Esophagus muscularis mucosa (tissue), 4 donors: Measurements from ENCODE around the gene FAM193B. TPM values are rescaled to one million over a fixed set of nuclear protein-coding genes. Genes with fewer than 3 reads are reported as not detected.

Source experiments
- DNase-seq: peaks from one replicate; pipeline ENCODE4 v3.0.0-alpha.2; 2017; ENCODE audit errors: extremely low spot score
- H3K27ac ChIP-seq, 4 donors: fragments of 200-600 bp; sonication (generic); replicated peaks in 1 of 4; 1 replicate in 3 of 4; 2 replicates in 1 of 4; pipeline ENCODE4 v1.5.1; 2016 to 2019; ENCODE audit warnings: mild to moderate bottlenecking in 1 of 4
- H3K27me3 ChIP-seq, 4 donors: fragments of 200-600 bp; sonication (generic); one replicate each; pipeline versions ENCODE4 v1.5.1 to v1.6.0; 2016 to 2019
- H3K36me3 ChIP-seq, 4 donors: fragments of 200-600 bp; sonication (generic); one replicate each; pipeline ENCODE4 v1.5.1; 2016 to 2019
- H3K4me1 ChIP-seq, 4 donors: fragments of 200-600 bp; sonication (generic); one replicate each; pipeline ENCODE4 v1.5.1; 2016 to 2019
- H3K4me3 ChIP-seq, 4 donors: fragments of 200-600 bp; sonication (generic); 1 replicate in 2 of 4; 2 replicates in 2 of 4; pipeline ENCODE4 v1.5.1; 2016 to 2019; ENCODE audit warnings: mild to moderate bottlenecking in 4 of 4, moderate library complexity in 1 of 4
- H3K9me3 ChIP-seq, 4 donors: fragments of 200-600 bp; sonication (generic); 1 replicate in 3 of 4; 2 replicates in 1 of 4; pipeline ENCODE4 v1.5.1; 2016 to 2019
- EP300 ChIP-seq: sonication (generic); formaldehyde crosslinking; IDR thresholded peaks from one replicate; pipeline ENCODE4 v1.6.1; 2017; ENCODE audit warnings: antibody characterized with exemption
- POLR2A ChIP-seq: fragments of 450-650 bp; IDR thresholded peaks from one replicate; pipeline ENCODE4 v1.6.1; 2017; ENCODE audit warnings: antibody characterized with exemption, moderate library complexity, mild to moderate bottlenecking, low read depth
- POLR2AphosphoS5 ChIP-seq, 2 donors: sonication (generic); formaldehyde crosslinking; IDR thresholded peaks; one replicate each; pipeline ENCODE4 v1.6.1; 2017; ENCODE audit warnings: antibody characterized with exemption in 2 of 2
- WGBS: methylation state at CpG from one replicate; pipeline ENCODE4 v1.1.5; 2018; 5-methylcytosine and 5-hydroxymethylcytosine counted together
- intact Hi-C: fragments of 100-400 bp; cut with DNase I; formaldehyde crosslinking; loops from one replicate; pipeline ENCODE4 v1.15.1; 2023
- total RNA-seq, 4 donors: library from RNA; depleted of rRNA; stranded (reverse); fragments of >200 nt; gene quantifications; one replicate each; pipeline versions ENCODE4 v1.1.0 to v1.2.1, GENCODE V29; 2016
- TF ChIP-seq, protein P1 (sequence below), 3 experiments: fragments of 200-600 bp in 2 of 3; fragments of 450-650 bp in 1 of 3; sonication (generic) in 2 of 3; IDR thresholded peaks; one replicate each; pipeline ENCODE4 v1.5.1; 2017 to 2019; ENCODE audit warnings: antibody characterized with exemption in 3 of 3, mild to moderate bottlenecking in 2 of 3, moderate library complexity in 1 of 3

Gene FAM193B
- total RNA-seq, 4 donors from 2014 or later = 24.4 to 65.6 (median 50.7) TPM

DNA sequence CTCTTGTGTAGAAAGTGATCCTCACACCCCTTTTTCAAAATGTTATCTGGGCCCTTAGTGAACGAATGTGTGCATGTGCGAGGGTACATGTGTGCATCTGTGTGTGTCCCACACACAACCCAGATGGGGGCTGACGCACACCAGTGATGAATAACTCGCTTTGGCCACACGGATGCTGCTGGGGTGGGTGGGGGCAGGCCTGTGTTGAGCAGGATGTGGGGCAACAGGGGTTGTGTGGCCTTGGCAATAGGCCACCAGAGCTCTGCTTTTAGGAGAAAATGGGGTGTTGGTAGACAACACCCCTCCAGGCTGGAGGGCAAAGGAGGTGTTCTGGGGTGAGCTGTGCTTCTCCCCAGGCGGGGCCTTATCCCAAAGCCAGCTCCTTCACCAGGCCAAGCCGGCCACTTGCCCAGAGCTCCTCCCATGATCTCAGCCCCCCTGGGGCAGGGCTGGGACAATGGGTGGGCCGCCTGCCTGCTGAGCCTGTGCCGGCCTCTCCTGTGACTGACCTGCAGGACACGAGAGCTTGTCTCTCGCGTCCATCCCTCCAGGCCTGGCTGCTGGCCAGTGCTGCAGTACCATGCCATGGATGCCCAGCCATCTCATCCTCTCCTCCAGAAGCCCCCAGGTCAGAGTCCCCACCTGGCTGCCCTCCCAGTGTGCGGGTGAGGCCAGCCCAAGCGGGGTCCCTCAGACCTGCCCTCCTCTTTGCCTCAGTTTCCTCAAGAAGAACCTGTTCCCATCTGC, 82.6 kb downstream of the FAM193B start:
- 40% methylated on average over 1 of the region's 14 CpGs for WGBS
- H3K4me3 ChIP-seq = peak overlapping the region; percentile 85 to 90 (median 88)
- no peaks in the 10 kb centered on the region for H3K9me3 ChIP-seq
- TF ChIP-seq, protein P1, sequence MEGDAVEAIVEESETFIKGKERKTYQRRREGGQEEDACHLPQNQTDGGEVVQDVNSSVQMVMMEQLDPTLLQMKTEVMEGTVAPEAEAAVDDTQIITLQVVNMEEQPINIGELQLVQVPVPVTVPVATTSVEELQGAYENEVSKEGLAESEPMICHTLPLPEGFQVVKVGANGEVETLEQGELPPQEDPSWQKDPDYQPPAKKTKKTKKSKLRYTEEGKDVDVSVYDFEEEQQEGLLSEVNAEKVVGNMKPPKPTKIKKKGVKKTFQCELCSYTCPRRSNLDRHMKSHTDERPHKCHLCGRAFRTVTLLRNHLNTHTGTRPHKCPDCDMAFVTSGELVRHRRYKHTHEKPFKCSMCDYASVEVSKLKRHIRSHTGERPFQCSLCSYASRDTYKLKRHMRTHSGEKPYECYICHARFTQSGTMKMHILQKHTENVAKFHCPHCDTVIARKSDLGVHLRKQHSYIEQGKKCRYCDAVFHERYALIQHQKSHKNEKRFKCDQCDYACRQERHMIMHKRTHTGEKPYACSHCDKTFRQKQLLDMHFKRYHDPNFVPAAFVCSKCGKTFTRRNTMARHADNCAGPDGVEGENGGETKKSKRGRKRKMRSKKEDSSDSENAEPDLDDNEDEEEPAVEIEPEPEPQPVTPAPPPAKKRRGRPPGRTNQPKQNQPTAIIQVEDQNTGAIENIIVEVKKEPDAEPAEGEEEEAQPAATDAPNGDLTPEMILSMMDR (IDR thresholded peaks at IDR 0.05) = no peak
- TF ChIP-seq POLR2AphosphoS5 (IDR thresholded peaks at IDR 0.05) = peak; percentile 40 to 57
- no peaks in the 10 kb centered on the region for H3K27me3 ChIP-seq
- intact Hi-C loops = no loop called here
- peak overlapping the region; percentile 89 to 96 (median 94) for H3K27ac ChIP-seq
- peaks cover 7 to 20% (median 18%) of the 10 kb centered on the region in 4 donors for H3K36me3 ChIP-seq
- DNase-seq = no peak
- H3K4me1 ChIP-seq = peaks cover 51 to 87% (median 82%) of the 10 kb centered on the region in 4 donors

DNA sequence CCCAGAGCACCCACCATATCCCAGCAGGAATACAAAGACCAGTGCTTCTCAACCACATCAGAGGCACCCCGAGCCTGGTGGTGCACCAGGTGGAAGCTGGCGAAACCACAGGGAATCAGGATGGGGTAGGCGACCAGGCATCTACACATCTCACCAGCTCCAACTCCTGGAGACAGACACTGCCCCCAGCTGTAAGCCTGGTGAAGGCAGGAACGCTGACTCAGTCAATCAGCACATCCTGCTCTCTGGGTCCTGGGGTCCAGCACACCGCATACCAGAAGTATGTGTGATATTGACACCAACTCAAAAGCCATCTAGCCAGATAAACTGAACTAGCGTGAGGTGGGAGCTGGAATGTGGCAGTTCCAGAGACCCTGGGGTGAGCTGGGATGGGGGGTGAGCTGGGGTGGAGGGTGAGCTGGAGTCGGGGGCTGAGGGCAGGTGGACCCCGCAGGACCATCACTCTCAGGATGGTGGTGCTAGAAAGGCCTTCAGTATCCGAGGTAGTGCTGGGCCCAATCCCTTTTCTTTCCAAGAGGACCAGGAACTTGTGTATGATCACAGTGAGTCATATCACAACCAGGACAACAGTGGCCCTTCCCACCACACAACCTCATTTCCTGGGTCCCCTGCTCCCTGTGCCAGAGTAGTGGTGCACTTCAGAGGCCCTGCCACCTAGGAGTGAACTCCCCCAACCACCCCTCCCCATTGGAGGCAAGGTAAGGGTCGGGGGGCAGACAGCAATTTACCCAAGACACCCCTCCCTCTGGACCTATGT, 83.4 kb downstream of the FAM193B start:
- Histone ChIP-seq H3K4me3 (peak overlapping the region in 1 of 4 donors; percentile 86), H3K9me3 (no peaks in the 10 kb centered on the region), H3K27ac (peak overlapping the region; percentile 89 to 96 (median 94)), H3K36me3 (peaks cover 11 to 28% (median 27%) of the 10 kb centered on the region in 4 donors), H3K4me1 (peaks cover 51 to 78% (median 74%) of the 10 kb centered on the region in 4 donors), H3K27me3 (no peaks in the 10 kb centered on the region)
- intact Hi-C loops = no loop called here
- TF ChIP-seq, protein P1 (IDR thresholded peaks at IDR 0.05) = no peak
- no peak for TF ChIP-seq EP300
- TF ChIP-seq POLR2A = no peak
- TF ChIP-seq POLR2AphosphoS5 (IDR thresholded peaks at IDR 0.05) = no peak
- 73% methylated on average over 8 of the region's 10 CpGs for WGBS
- no peak for DNase-seq

Other genes with a start within 250 kb of the FAM193B start
- gene MXD3, start 242.7 kb downstream of the FAM193B start, total RNA-seq = 10 to 100 TPM in 1 of 4 donors, 1 to 10 TPM in 3; 2.5 to 11.2 (median 7.9) TPM
- 100 to 1,000 TPM in 3 of 4 donors, 10 to 100 TPM in 1; 95.1 to 168 (median 128) TPM for gene LMAN2, start 202.9 kb downstream of the FAM193B start, total RNA-seq
- 10 to 100 TPM in 2 of 4 donors, 1 to 10 TPM in 2; 3.7 to 18.3 (median 11.9) TPM for gene RGS14, start 196.6 kb downstream of the FAM193B start, total RNA-seq
- not detected for gene SLC34A1, start 170.1 kb downstream of the FAM193B start, total RNA-seq
- not detected for gene PFN3, start 153.9 kb downstream of the FAM193B start, total RNA-seq
- under 1 TPM in 1 of 4 donors, not detected in 3; 0.17 TPM for gene F12, start 145.0 kb downstream of the FAM193B start, total RNA-seq
- 10 to 100 TPM; 29.1 to 44.7 (median 36.3) TPM for gene GRK6, start 127.9 kb downstream of the FAM193B start, total RNA-seq
- gene PRR7, start 107.7 kb downstream of the FAM193B start, total RNA-seq = 1 to 10 TPM in 2 of 4 donors, under 1 TPM in 2; 0.42 to 2.5 (median 1.6) TPM
- gene DBN1, start 80.9 kb downstream of the FAM193B start, total RNA-seq = 100 to 1,000 TPM in 3 of 4 donors, 10 to 100 TPM in 1; 92.2 to 160 (median 130) TPM
- gene PDLIM7, start 57.0 kb downstream of the FAM193B start, total RNA-seq = 1,000 to 10,000 TPM in 1 of 4 donors, 100 to 1,000 TPM in 3; 316 to 1,085 (median 575) TPM
- 10 to 100 TPM in 1 of 4 donors, 1 to 10 TPM in 3; 6.7 to 15.2 (median 7.5) TPM for gene DOK3, start 44.7 kb downstream of the FAM193B start, total RNA-seq
- 10 to 100 TPM; 58.1 to 92.1 (median 66.0) TPM for gene DDX41, start 37.6 kb downstream of the FAM193B start, total RNA-seq
- gene TMED9, start 37.6 kb upstream of the FAM193B start, total RNA-seq = 10 to 100 TPM; 47.3 to 75.7 (median 62.3) TPM
- gene B4GALT7, start 45.6 kb upstream of the FAM193B start, total RNA-seq = 10 to 100 TPM; 14.3 to 17.9 (median 16.9) TPM
- 1 to 10 TPM in 3 of 4 donors, under 1 TPM in 1; 0.83 to 7.8 (median 2.4) TPM for gene FAM153A, start 228.3 kb upstream of the FAM193B start, total RNA-seq